ENCODE measurements around the gene PDGFRB.
A peak's percentile ranks its signal among the peaks of the same experiment; 100 is the strongest.

Gene PDGFRB

GRCh38 chr5:150068071-150068470 is 87.6 kb downstream of the PDGFRB start:
- DNase-seq, result peak in 1 of 2 donors; percentile 53
- peaks cover 0 to 54% (median 28%) of the 10 kb centered on the region in 4 donors for H3K4me1 ChIP-seq
- TF ChIP-seq CTCF (IDR thresholded peaks at IDR 0.05), result no peak
- H3K36me3 ChIP-seq, result no peaks in the 10 kb centered on the region
- H3K27me3 ChIP-seq, result no peaks in the 10 kb centered on the region
- no peaks in the 10 kb centered on the region for H3K9me3 ChIP-seq
- H3K4me3 ChIP-seq, result no peak overlapping the region
- H3K27ac ChIP-seq, result peak overlapping the region in 1 of 2 donors; percentile 88
- intact Hi-C loops (cut with DNase I; ENCODE audit: low total_unique reads), result no loop called here

- Histone ChIP-seq H3K4me3 (no peak overlapping the region), H3K27ac (peak overlapping the region in 1 of 2 donors; percentile 88), H3K27me3 (no peaks in the 10 kb centered on the region), H3K9me3 (no peaks in the 10 kb centered on the region), H3K4me1 (peaks cover 0 to 54% (median 28%) of the 10 kb centered on the region in 4 donors), H3K36me3 (no peaks in the 10 kb centered on the region)
- intact Hi-C loops (cut with DNase I; ENCODE audit: low total_unique reads), result no loop called here
- DNase-seq, result no peak
- TF ChIP-seq CTCF (IDR thresholded peaks at IDR 0.05), result no peak
These were observed 88.2 kb downstream of the PDGFRB start for GRCh38 chr5:150067405-150067960.

- H3K4me1 ChIP-seq, result peaks cover 0 to 54% (median 28%) of the 10 kb centered on the region in 4 donors
- intact Hi-C loops (cut with DNase I; ENCODE audit: low total_unique reads), result no loop called here
- H3K4me3 ChIP-seq, result no peak overlapping the region
- no peak for TF ChIP-seq CTCF (IDR thresholded peaks at IDR 0.05)
- no peaks in the 10 kb centered on the region for H3K36me3 ChIP-seq
- peak in 1 of 2 donors; percentile 55 for DNase-seq
- peak overlapping the region; percentile 65 to 88 for H3K27ac ChIP-seq
- no peaks in the 10 kb centered on the region for H3K9me3 ChIP-seq
- no peaks in the 10 kb centered on the region for H3K27me3 ChIP-seq
These were observed 88.7 kb downstream of the PDGFRB start for GRCh38 chr5:150066901-150067396.

- Histone ChIP-seq H3K36me3 (no peaks in the 10 kb centered on the region), H3K9me3 (no peaks in the 10 kb centered on the region), H3K27ac (peak overlapping the region; percentile 65 to 88), H3K27me3 (no peaks in the 10 kb centered on the region), H3K4me3 (no peak overlapping the region), H3K4me1 (peaks cover 0 to 54% (median 28%) of the 10 kb centered on the region in 4 donors)
- DNase-seq, result peak in 1 of 2 donors; percentile 59
- no peak for TF ChIP-seq CTCF (IDR thresholded peaks at IDR 0.05)
- intact Hi-C loops (cut with DNase I; ENCODE audit: low total_unique reads), result no loop called here
These were observed 89.2 kb downstream of the PDGFRB start for GRCh38 chr5:150066436-150066835.

- H3K27ac ChIP-seq, result peak overlapping the region; percentile 69 to 88
- DNase-seq, result peak; percentile 71 to 95
- no peaks in the 10 kb centered on the region for H3K36me3 ChIP-seq
- H3K4me3 ChIP-seq, result no peak overlapping the region
- H3K27me3 ChIP-seq, result no peaks in the 10 kb centered on the region
- no peak for TF ChIP-seq CTCF (IDR thresholded peaks at IDR 0.05)
- peaks cover 0 to 54% (median 28%) of the 10 kb centered on the region in 4 donors for H3K4me1 ChIP-seq
- intact Hi-C loops (cut with DNase I; ENCODE audit: low total_unique reads), result no loop called here
- H3K9me3 ChIP-seq, result no peaks in the 10 kb centered on the region
These were observed 89.8 kb downstream of the PDGFRB start for GRCh38 chr5:150065886-150066285.
